IMR-90 (cell line): ENCODE results near the gene ARHGEF4.

Experiments
- BHLHE40 ChIP-seq: fragments of 150-350 bp; IDR thresholded peaks from 2 replicates; pipeline ENCODE4 v1.6.1; 2016; ENCODE audit warnings: mild to moderate bottlenecking, low read depth, low read length
- CHD1 ChIP-seq: IDR thresholded peaks from 2 replicates; pipeline ENCODE4 v1.6.1; 2012; ENCODE audit warnings: low read depth, low read length, improper control_type of control experiment
- CTCF ChIP-seq: conservative IDR thresholded peaks from 2 replicates; pipeline ENCODE4 v1.5.1; 2012; ENCODE audit warnings: mild to moderate bottlenecking, low read depth, low read length, improper control_type of control experiment
- FOS ChIP-seq: fragments of 150-350 bp; IDR thresholded peaks from 2 replicates; pipeline ENCODE4 v1.6.1; 2016; ENCODE audit warnings: low read depth, low read length
- MAFK ChIP-seq: IDR thresholded peaks from 2 replicates; pipeline ENCODE4 v1.6.1; 2012; ENCODE audit warnings: low read depth, low read length, improper control_type of control experiment
- MXI1 ChIP-seq: IDR thresholded peaks from 2 replicates; pipeline ENCODE4 v1.6.1; 2012; ENCODE audit warnings: low read depth, mild to moderate bottlenecking, low read length, moderate library complexity, borderline replicate concordance
- POLR2A ChIP-seq: IDR thresholded peaks from 2 replicates; pipeline ENCODE4 v1.6.1; 2012; ENCODE audit warnings: mild to moderate bottlenecking, low read depth, low read length
- RAD21 ChIP-seq: IDR thresholded peaks from 2 replicates; pipeline ENCODE4 v1.6.1; 2012; ENCODE audit warnings: low read length, improper control_type of control experiment
- RFX5 ChIP-seq: IDR thresholded peaks from 2 replicates; pipeline ENCODE4 v1.8.0; 2012; ENCODE audit warnings: low read depth, mild to moderate bottlenecking, low read length, moderate library complexity
- SMC3 ChIP-seq: fragments of 150-350 bp; IDR thresholded peaks from 2 replicates; pipeline ENCODE4 v1.6.1; 2016; ENCODE audit warnings: low read depth, mild to moderate bottlenecking, antibody characterized with exemption, low read length, moderate library complexity
- TF ChIP-seq, protein P1 (sequence below): fragments of 150-350 bp; IDR thresholded peaks from 2 replicates; pipeline ENCODE4 v1.6.1; 2017; ENCODE audit warnings: mild to moderate bottlenecking, antibody characterized with exemption, low read length, low read depth

- no peak for TF ChIP-seq RAD21
- no peak for TF ChIP-seq CTCF
- TF ChIP-seq SMC3, result no peak
- no peak for TF ChIP-seq POLR2A
- TF ChIP-seq BHLHE40, result no peak
- no peak for TF ChIP-seq MXI1
- TF ChIP-seq, protein P1, sequence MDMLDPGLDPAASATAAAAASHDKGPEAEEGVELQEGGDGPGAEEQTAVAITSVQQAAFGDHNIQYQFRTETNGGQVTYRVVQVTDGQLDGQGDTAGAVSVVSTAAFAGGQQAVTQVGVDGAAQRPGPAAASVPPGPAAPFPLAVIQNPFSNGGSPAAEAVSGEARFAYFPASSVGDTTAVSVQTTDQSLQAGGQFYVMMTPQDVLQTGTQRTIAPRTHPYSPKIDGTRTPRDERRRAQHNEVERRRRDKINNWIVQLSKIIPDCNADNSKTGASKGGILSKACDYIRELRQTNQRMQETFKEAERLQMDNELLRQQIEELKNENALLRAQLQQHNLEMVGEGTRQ, result no peak
- no peak for TF ChIP-seq CHD1
- TF ChIP-seq RFX5, result no peak
- TF ChIP-seq FOS, result no peak
- TF ChIP-seq MAFK, result no peak
Observed at GRCh38 chr2:130878933-130879332, 42.2 kb downstream of the ARHGEF4 start.
